GM18951 (cell line): ENCODE data around the gene HHIPL2.
"Not testable (repeated sequence)": the region's sequence is repeated elsewhere in the genome, so short reads cannot be mapped to it uniquely, and the experiment has no call there.

Experiments
- POLR2A ChIP-seq: IDR thresholded peaks from 4 replicates; pipeline ENCODE4 v1.6.1; 2011; ENCODE audit warnings: mild to moderate bottlenecking; ENCODE audit not compliant: insufficient read length, insufficient read depth; ENCODE audit errors: extremely low read depth
- in situ Hi-C: fragments of 300-500 bp; cut with MboI; formaldehyde crosslinking; loops from one replicate; pipeline ENCODE4 v1.12.0; 2022; ENCODE audit warnings: low sequenced_read_pairs, mixed read lengths, inconsistent platforms; ENCODE audit not compliant: unreplicated experiment

HHIPL2 gene

GRCh38 chr1:222523852-222524251, 24.1 kb downstream of the HHIPL2 start:
- in situ Hi-C loops: no loop called here
- no peak for TF ChIP-seq POLR2A

DNA sequence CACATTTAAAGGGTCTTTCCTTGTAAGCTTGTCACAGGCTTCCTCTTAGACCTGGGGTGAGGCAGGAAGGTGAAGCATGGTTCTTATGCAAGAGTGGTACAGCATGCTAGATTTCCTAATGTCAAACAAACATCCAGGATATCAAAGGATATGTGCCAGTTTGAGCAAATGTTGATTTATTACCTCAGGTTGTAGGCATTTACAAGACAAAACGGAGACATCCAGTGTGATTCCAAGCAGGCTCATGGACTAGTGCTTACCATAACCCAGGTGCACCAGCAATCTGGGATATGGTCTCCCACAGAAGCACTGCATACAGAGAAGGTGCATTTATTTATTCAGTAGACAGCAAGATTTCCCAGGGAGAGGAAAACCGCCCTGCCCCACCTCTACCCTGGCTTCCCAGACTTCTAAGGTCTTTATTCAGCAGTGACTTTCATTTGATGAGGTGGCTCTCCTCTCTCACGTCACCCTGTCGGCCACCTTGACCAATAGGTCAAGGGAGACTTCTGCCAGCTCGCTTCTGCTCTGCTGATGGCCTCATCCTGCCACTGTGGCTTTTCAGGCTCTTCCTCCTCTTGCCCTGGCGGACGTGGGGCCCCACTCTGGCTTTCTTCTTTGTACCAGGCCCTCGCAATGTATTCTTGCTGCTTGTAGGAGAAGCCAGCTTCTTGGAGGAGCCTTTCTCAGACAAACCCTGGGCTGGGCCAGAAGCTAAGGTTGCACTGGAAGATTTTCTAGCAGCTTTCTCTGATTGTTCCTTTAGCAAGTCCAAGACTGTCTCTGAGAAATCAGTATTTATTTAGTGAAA, 25.6 kb downstream of the HHIPL2 start:
- no peak for TF ChIP-seq POLR2A
- in situ Hi-C loops: no loop called here

DNA sequence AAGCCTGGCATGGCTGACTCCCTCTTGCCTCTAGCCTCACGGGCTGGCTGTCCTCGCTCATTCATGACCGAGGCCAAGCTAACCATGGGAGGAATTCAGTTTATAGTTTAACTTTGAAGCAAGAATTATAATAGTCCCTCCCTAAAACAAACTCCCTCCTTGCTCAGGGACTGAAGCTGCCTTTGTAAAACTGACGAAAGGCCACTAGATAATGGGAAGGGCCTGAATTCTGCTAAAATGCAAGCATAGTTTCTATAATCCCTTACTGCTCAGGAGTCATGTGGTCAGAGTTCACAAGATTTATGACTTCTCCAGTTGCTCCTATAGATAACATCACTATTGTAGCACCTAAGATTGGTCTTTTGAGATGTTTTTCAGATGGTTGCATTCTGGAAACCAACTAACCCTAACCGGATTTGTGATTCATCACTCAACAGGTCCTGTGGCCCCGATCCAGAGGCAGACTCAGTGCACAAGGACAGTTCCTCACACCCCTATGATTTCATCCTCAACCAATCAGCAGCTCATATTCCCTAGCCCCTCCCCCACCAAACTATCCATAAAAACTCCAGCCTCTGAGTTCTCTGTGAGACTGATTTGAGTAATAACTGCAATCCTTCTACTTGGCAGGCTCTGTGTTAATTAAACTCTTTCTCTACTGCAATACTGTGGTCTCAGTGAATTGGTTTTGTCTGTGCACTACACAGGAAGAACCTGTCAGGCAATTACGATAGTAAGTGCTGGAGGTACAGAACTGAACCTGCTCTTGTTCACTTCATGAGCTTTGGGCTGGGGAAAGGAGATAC, 26.4 kb downstream of the HHIPL2 start:
- TF ChIP-seq POLR2A: no peak
- in situ Hi-C loops: no loop called here

DNA sequence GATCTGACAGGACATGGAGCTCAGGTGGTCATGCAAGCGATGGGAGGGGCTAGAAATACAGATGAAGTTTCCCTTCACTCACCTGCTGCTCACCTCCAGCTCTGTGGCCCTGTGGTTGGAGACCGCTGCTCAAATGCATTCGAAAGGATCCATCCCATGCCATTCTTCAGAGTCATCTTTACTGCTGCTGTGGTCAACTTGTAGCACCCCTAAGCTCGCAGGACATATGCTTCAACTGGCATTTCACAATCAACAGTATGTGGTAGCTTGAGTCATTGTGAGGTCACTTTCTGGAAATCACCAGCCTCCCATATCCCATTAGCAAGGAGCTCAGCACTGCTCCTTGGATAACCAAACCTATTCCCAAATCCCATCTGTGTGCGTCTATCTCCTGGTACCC, 58.4 kb downstream of the HHIPL2 start:
- in situ Hi-C loops: not testable (repeated sequence)

GRCh38 chr1:222487774-222488173, 60.1 kb downstream of the HHIPL2 start:
- in situ Hi-C loops: not testable (repeated sequence)

DNA sequence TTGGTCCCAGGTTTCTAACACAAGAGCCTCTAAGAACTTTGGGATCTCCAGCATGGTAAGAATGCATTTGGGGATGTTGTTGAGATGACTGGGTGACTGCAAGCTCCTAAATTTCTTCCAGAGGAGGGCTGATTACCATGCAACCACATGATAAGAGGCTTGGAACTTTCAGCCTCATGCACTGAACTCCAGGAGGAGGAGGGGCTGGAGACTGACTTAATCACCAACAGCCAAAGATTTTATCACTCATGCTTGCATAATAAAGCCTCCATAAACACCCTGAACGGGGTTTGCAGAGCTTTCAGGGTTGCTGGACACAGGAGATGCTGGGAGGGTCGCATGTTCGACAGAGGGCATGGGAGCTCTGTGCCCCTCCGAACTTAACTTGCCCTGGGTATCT, 63.9 kb downstream of the HHIPL2 start:
- in situ Hi-C loops: not testable (repeated sequence)

DNA sequence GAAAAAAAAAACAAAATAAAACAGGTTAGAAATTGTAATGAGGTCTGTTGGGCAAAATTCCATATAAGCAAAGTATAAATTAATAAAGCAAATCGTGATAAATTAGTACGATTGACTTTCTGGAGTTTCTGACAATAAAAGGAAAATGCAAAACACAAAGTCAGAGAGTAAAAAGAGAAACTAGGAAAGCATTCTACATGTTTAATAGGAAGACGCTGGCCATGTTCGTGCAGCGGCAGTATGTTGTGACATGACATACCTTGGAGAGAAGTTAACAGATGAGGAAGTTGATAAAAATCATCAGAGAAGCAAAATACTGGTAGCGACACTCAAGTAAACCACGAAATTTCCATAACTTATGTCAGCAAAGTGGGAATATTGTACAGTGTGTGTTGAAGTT, 68.3 kb downstream of the HHIPL2 start:
- in situ Hi-C loops: not testable (repeated sequence)

- in situ Hi-C loops: not testable (repeated sequence)
Measured at GRCh38 chr1:222476436-222476835, 71.5 kb downstream of the HHIPL2 start.

- in situ Hi-C loops: loop anchor here (25.0 kb wide), 1 partner anchor 614 kb away; no protein-coding TSS in a partner anchor
Measured at GRCh38 chr1:222473717-222474116, 74.2 kb downstream of the HHIPL2 start.

DNA sequence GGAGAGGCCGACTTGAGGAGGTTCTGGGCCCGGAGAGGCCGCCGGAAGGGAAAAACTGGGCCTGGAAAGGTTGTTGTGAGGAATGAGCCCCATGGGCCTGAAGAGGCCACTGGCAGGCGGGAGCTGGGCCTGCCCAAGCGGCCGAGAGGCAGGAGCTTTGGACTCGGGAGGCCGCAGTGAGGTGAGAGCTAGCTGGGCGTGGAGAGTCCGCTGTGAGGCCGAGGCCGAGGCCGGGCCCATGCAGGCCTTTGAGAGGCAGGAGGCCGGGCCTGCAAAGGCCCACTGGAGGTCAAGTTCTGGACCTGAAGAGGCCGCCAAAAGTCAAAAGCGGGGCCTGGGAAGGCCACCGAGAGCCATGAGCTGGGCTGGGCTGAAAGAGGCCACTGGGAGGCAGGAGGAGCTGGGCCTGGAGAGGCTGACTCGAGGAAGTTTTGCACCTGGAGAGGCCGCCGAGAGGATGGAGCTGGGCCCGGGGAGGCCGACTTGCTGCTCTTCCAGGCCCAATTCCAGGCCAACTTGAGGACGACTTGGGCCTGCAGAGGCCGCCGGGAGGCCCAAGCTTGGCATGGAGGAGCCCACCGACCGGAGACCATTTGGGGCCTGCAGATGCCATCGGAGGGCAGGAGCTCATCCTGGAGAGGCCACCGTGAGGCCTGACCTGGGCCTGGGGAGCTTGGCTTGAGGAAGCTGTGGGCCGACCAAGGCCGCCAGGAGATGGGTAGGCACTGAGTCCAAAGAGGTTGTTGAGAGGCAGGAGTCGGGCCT, 74.9 kb downstream of the HHIPL2 start:
- in situ Hi-C loops: loop anchor here (25.0 kb wide), 1 partner anchor 614 kb away; no protein-coding TSS in a partner anchor
